Activated T-cell treated with anti-CD3 and anti-CD28 coated beads, Interleukin-2, amount 50 U/mL, for 4 hours (primary cell): ENCODE measurements around the gene LRRC4C. TPM values are rescaled to one million over a fixed set of nuclear protein-coding genes. Genes with fewer than 3 reads are reported as not detected.

ENCODE experiments used
- ATAC-seq, 2 donors: fragments of 200-7000 bp; cut with Tn5 transposase; one replicate each; pipeline ENCODE4 v1.10.0; 2021
- DNase-seq: peaks from one replicate; pipeline ENCODE4 v3.0.0-alpha.2; 2020
- H3K27me3 Mint-ChIP-seq: one replicate; pipeline ENCODE4 v1.8.0; 2021; ENCODE audit warnings: low read depth, mixed read lengths
- H3K36me3 Mint-ChIP-seq: one replicate; pipeline ENCODE4 v1.8.0; 2022; ENCODE audit warnings: mixed read lengths; ENCODE audit not compliant: insufficient read depth
- H3K4me1 Mint-ChIP-seq: one replicate; pipeline ENCODE4 v1.8.0; 2021; ENCODE audit warnings: low read depth, mixed read lengths
- H3K4me3 Mint-ChIP-seq: one replicate; pipeline ENCODE4 v1.8.0; 2021; ENCODE audit warnings: mild to moderate bottlenecking, moderate library complexity, mixed read lengths
- H3K9me3 Mint-ChIP-seq: one replicate; pipeline ENCODE4 v1.8.0; 2021; ENCODE audit warnings: mixed read lengths
- total RNA-seq, 3 donors: library from RNA; stranded (reverse); gene quantifications; one replicate each; pipeline ENCODE4 v1.2.1, GENCODE V29; 2021

Gene LRRC4C
- total RNA-seq, 3 donors from 2014 or later = not detected

- Mint-ChIP-seq H3K27me3 (no peaks in the 10 kb centered on the region), H3K9me3 (peaks cover 33% of the 10 kb centered on the region), H3K36me3 (no peaks in the 10 kb centered on the region), H3K4me3 (no peak overlapping the region), H3K4me1 (no peaks in the 10 kb centered on the region)
- no peak for DNase-seq
- ATAC-seq = no peak
These were observed 672.2 kb downstream of the LRRC4C start for GRCh38 chr11:40787224-40787623.

- DNase-seq (no peak), ATAC-seq (no peak)
- no peaks in the 10 kb centered on the region for H3K36me3 Mint-ChIP-seq
- H3K9me3 Mint-ChIP-seq = peaks cover 24% of the 10 kb centered on the region
- H3K4me3 Mint-ChIP-seq = no peak overlapping the region
- no peaks in the 10 kb centered on the region for H3K4me1 Mint-ChIP-seq
- H3K27me3 Mint-ChIP-seq = no peaks in the 10 kb centered on the region
These were observed 696.4 kb downstream of the LRRC4C start for GRCh38 chr11:40763046-40763445.

- DNase-seq (no peak), ATAC-seq (no peak)
- Mint-ChIP-seq H3K4me1 (no peaks in the 10 kb centered on the region), H3K4me3 (no peak overlapping the region), H3K36me3 (no peaks in the 10 kb centered on the region), H3K27me3 (no peaks in the 10 kb centered on the region), H3K9me3 (peaks cover 26% of the 10 kb centered on the region)
These were observed 700.1 kb downstream of the LRRC4C start for GRCh38 chr11:40759341-40759740.

- Mint-ChIP-seq H3K4me3 (no peak overlapping the region), H3K9me3 (peaks cover 37% of the 10 kb centered on the region), H3K36me3 (no peaks in the 10 kb centered on the region), H3K27me3 (no peaks in the 10 kb centered on the region), H3K4me1 (no peaks in the 10 kb centered on the region)
- no peak for ATAC-seq
- DNase-seq = no peak
These were observed 705.2 kb downstream of the LRRC4C start for GRCh38 chr11:40754297-40754696.

- Mint-ChIP-seq H3K27me3 (no peaks in the 10 kb centered on the region), H3K4me3 (no peak overlapping the region), H3K4me1 (no peaks in the 10 kb centered on the region), H3K36me3 (no peaks in the 10 kb centered on the region), H3K9me3 (peaks cover 35% of the 10 kb centered on the region)
- no peak for DNase-seq
- ATAC-seq = no peak
These were observed 713.2 kb downstream of the LRRC4C start for GRCh38 chr11:40746282-40746681.

- peaks cover 17% of the 10 kb centered on the region for H3K9me3 Mint-ChIP-seq
These were observed 727.3 kb downstream of the LRRC4C start for GRCh38 chr11:40732132-40732531.

GRCh38 chr11:40722179-40722795, 737.2 kb downstream of the LRRC4C start:
- Mint-ChIP-seq H3K4me3 (no peak overlapping the region), H3K4me1 (no peaks in the 10 kb centered on the region), H3K27me3 (no peaks in the 10 kb centered on the region), H3K9me3 (peaks cover 25% of the 10 kb centered on the region), H3K36me3 (no peaks in the 10 kb centered on the region)
- no peak for DNase-seq
- ATAC-seq = no peak

More at GRCh38 chr11:40732132-40732531, 727.3 kb downstream of the LRRC4C start:
- Mint-ChIP-seq H3K36me3 (no peaks in the 10 kb centered on the region), H3K4me3 (no peak overlapping the region), H3K27me3 (no peaks in the 10 kb centered on the region), H3K4me1 (no peaks in the 10 kb centered on the region)
- ATAC-seq (no peak), DNase-seq (no peak)

GRCh38 chr11:40716344-40717130, 742.9 kb downstream of the LRRC4C start:
- Mint-ChIP-seq H3K27me3 (no peaks in the 10 kb centered on the region), H3K9me3 (peaks cover 20% of the 10 kb centered on the region), H3K36me3 (no peaks in the 10 kb centered on the region), H3K4me3 (no peak overlapping the region), H3K4me1 (no peaks in the 10 kb centered on the region)
- DNase-seq (no peak), ATAC-seq (no peak)

GRCh38 chr11:40713083-40713482, 746.4 kb downstream of the LRRC4C start:
- Mint-ChIP-seq H3K4me1 (no peaks in the 10 kb centered on the region), H3K36me3 (no peaks in the 10 kb centered on the region), H3K9me3 (peaks cover 21% of the 10 kb centered on the region), H3K4me3 (no peak overlapping the region), H3K27me3 (no peaks in the 10 kb centered on the region)
- DNase-seq = no peak
- ATAC-seq = no peak

- Mint-ChIP-seq H3K4me3 (no peak overlapping the region), H3K9me3 (peaks cover 18% of the 10 kb centered on the region), H3K27me3 (no peaks in the 10 kb centered on the region), H3K4me1 (no peaks in the 10 kb centered on the region), H3K36me3 (no peaks in the 10 kb centered on the region)
- ATAC-seq (no peak), DNase-seq (no peak)
These were observed 758.4 kb downstream of the LRRC4C start for GRCh38 chr11:40701027-40701426.

GRCh38 chr11:40689823-40690222, 769.6 kb downstream of the LRRC4C start:
- no peak overlapping the region for H3K4me3 Mint-ChIP-seq

GRCh38 chr11:40688369-40688768, 771.1 kb downstream of the LRRC4C start:
- no peaks in the 10 kb centered on the region for H3K4me1 Mint-ChIP-seq
- H3K9me3 Mint-ChIP-seq = peaks cover 12% of the 10 kb centered on the region
- H3K27me3 Mint-ChIP-seq = no peaks in the 10 kb centered on the region
- DNase-seq (no peak), ATAC-seq (no peak)
- H3K4me3 Mint-ChIP-seq = no peak overlapping the region
- H3K36me3 Mint-ChIP-seq = no peaks in the 10 kb centered on the region

More at GRCh38 chr11:40689823-40690222, 769.6 kb downstream of the LRRC4C start:
- Mint-ChIP-seq H3K9me3 (peaks cover 8% of the 10 kb centered on the region), H3K4me1 (no peaks in the 10 kb centered on the region), H3K27me3 (no peaks in the 10 kb centered on the region), H3K36me3 (no peaks in the 10 kb centered on the region)
- no peak for DNase-seq
- no peak for ATAC-seq

- DNase-seq (no peak), ATAC-seq (no peak)
- peaks cover 14% of the 10 kb centered on the region for H3K9me3 Mint-ChIP-seq
- no peaks in the 10 kb centered on the region for H3K4me1 Mint-ChIP-seq
- H3K4me3 Mint-ChIP-seq = no peak overlapping the region
- no peaks in the 10 kb centered on the region for H3K36me3 Mint-ChIP-seq
- H3K27me3 Mint-ChIP-seq = no peaks in the 10 kb centered on the region
These were observed 772.7 kb downstream of the LRRC4C start for GRCh38 chr11:40686765-40687164.

- Mint-ChIP-seq H3K4me3 (no peak overlapping the region), H3K9me3 (peaks cover 28% of the 10 kb centered on the region), H3K36me3 (no peaks in the 10 kb centered on the region), H3K4me1 (no peaks in the 10 kb centered on the region), H3K27me3 (no peaks in the 10 kb centered on the region)
- DNase-seq (no peak), ATAC-seq (no peak)
These were observed 776.4 kb downstream of the LRRC4C start for GRCh38 chr11:40683010-40683409.

- Mint-ChIP-seq H3K36me3 (no peaks in the 10 kb centered on the region), H3K9me3 (peaks cover 29% of the 10 kb centered on the region), H3K4me1 (no peaks in the 10 kb centered on the region), H3K4me3 (no peak overlapping the region), H3K27me3 (no peaks in the 10 kb centered on the region)
- ATAC-seq (no peak), DNase-seq (no peak)
These were observed 780.2 kb downstream of the LRRC4C start for GRCh38 chr11:40679276-40679675.
